Frontal cortex (tissue), 4 donors: Measurements from ENCODE around the gene ATF3. TPM values are rescaled to one million over a fixed set of nuclear protein-coding genes. Genes with fewer than 3 reads are reported as not detected.

Experiments used
- DNase-seq, 2 donors: peaks; one replicate each; pipeline ENCODE4 v3.0.0; 2012; ENCODE audit warnings: low spot score in 2 of 2
- FAIRE-seq: peaks from 2 replicates; lab custom pipeline; 2012; peaks lifted over from hg19 to GRCh38; lab: Jason Lieb, UNC
- total RNA-seq: library from RNA; depleted of rRNA; stranded (reverse); fragments of >200 nt; gene quantifications from one replicate; pipeline ENCODE4 v1.2.3, GENCODE V29; 2014
- donor health status: control.
- donor health status: control.
- donor health status: control.

ATF3 gene
- total RNA-seq, 1 donor from 2014 or later = 1.6 TPM

GRCh38 chr1:212669600-212669999 lies 61.0 kb downstream of the ATF3 start:
- no peak for DNase-seq
- no peak for FAIRE-seq

DNA sequence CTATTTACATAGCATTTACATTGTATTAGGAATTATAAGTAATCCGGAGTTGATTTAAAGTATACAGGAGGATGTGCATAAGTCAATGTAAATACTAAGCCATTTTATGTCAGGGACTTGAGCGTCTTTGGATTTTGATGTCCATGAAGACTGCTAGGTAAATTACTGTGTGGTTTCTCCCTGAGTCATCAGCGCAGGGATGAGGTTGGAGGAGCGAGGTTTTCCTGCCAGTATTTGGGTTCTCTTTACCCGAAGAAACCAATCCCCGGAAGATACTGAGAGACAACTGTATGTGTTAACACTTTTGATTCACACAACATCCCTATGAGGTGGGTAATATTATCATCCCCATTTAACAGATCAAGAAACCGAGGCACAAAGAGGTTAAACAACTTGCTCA lies 61.7 kb downstream of the ATF3 start:
- DNase-seq (no peak), FAIRE-seq (no peak)

Other genes starting within 250 kb of the ATF3 start
- 26.5 TPM for gene PACC1, start 193.9 kb upstream of the ATF3 start, total RNA-seq
- gene NENF, start 175.8 kb upstream of the ATF3 start, total RNA-seq = 21.2 TPM
- 5.7 TPM for gene BATF3, start 91.1 kb downstream of the ATF3 start, total RNA-seq
- gene NSL1, start 183.0 kb downstream of the ATF3 start, total RNA-seq = 60.3 TPM
- gene TATDN3, start 183.1 kb downstream of the ATF3 start, total RNA-seq = 33.8 TPM
- gene SPATA45, start 238.9 kb downstream of the ATF3 start, total RNA-seq = 2.0 TPM
- gene FLVCR1, start 249.5 kb downstream of the ATF3 start, total RNA-seq = 42.8 TPM